Testis (tissue), 3 donors: ENCODE measurements around the gene PPARA. TPM values are rescaled to one million over a fixed set of nuclear protein-coding genes. Genes with fewer than 3 reads are reported as not detected.
A peak's percentile ranks its signal among the peaks of the same experiment; 100 is the strongest.

ENCODE experiments used
- DNase-seq: peaks from one replicate; pipeline ENCODE4 v3.0.0-alpha.2; 2019
- H3K27ac ChIP-seq, 2 donors: fragments of 200-600 bp; sonication (generic); one replicate each; pipeline ENCODE4 v1.5.1; 2019
- H3K27me3 ChIP-seq: fragments of 200-600 bp; sonication (generic); one replicate; pipeline ENCODE4 v1.5.1; 2019
- H3K36me3 ChIP-seq: fragments of 200-600 bp; sonication (generic); one replicate; pipeline ENCODE4 v1.5.1; 2017; ENCODE audit warnings: low read depth; ENCODE audit errors: missing control alignments
- H3K4me1 ChIP-seq: fragments of 200-600 bp; sonication (generic); one replicate; pipeline ENCODE4 v1.5.1; 2019
- H3K4me3 ChIP-seq, 2 donors: fragments of 200-600 bp; sonication (generic); one replicate each; pipeline ENCODE4 v1.5.1; 2017 to 2019
- H3K9me3 ChIP-seq: fragments of 200-600 bp; sonication (generic); one replicate; pipeline ENCODE4 v1.5.1; 2017
- POLR2A ChIP-seq: fragments of 450-650 bp; IDR thresholded peaks from one replicate; pipeline ENCODE4 v1.6.1; 2017; ENCODE audit warnings: antibody characterized with exemption, mild to moderate bottlenecking, moderate library complexity
- WGBS, 2 donors: methylation state at CpG; one replicate each; pipeline ENCODE4 v1.1.5; 2018; 5-methylcytosine and 5-hydroxymethylcytosine counted together
- intact Hi-C: fragments of 100-400 bp; cut with DNase I; formaldehyde crosslinking; loops from one replicate; pipeline ENCODE4 v1.15.1; 2023; ENCODE audit warnings: low total_unique reads
- polyA plus RNA-seq: library from polyadenylated mRNA; stranded (reverse); fragments of 350-450 nt; fragmentation: Illumina TruSeq; extraction: RNeasy Lipid Tissue Mini Kit (QIAGEN cat#74804); gene quantifications from one replicate; pipeline ENCODE4 v1.2.3, GENCODE V29; 2014; ENCODE audit warnings: low read depth, low replicate concordance; ENCODE audit not compliant: insufficient read depth
- total RNA-seq, 2 donors: library from RNA; depleted of rRNA; stranded (reverse); fragments of >200 nt; gene quantifications; one replicate each; pipeline ENCODE4 v1.2.3, GENCODE V29; 2016
- TF ChIP-seq, protein P1 (sequence below), 3 experiments: fragments of 450-650 bp in 2 of 3; fragments of 200-600 bp in 1 of 3; sonication (generic) in 1 of 3; IDR thresholded peaks; one replicate each; pipeline ENCODE4 v1.5.1; 2016 to 2019; ENCODE audit warnings: antibody characterized with exemption in 3 of 3, mild to moderate bottlenecking in 2 of 3, moderate library complexity in 1 of 3

The PPARA gene
- total and polyA plus RNA-seq, 3 donors from 2014 or later: 4.8 to 19.9 (median 18.1) TPM

DNA sequence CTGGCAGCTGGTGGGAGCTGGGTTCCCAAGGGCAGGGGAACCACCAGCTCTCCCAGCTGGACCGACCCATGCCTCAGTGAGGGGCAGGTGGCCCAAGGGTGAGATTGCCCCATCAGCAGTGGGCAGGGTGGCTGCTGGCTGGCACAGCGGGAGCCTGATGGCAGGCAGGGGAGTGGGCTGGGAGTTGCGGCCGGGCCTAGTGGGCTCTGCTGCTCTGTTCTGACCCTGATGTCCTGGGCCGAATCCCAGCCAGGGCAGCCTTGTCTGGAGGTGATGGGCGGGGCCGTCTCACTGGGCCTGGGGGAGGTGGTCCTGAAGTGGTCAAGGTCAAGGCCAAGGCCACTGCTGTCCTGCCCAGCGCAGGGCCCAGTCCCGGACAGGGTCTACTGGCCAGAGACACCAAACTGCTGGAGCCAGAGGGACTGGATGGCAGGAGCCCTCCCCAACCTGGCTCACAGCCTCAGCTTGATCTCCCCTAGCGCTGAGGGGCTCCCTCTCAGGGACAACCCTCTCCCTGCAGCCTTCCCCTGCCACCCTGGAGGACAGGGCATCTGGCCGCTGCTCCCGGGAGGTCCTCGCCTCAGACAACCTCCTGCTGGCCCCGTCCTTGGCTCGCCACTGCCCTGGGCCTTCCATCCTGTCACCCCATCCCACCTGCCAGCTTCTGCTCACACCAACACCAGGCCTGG is 26.5 kb upstream of the PPARA start:
- Histone ChIP-seq H3K4me3 (no peak overlapping the region), H3K9me3 (no peaks in the 10 kb centered on the region), H3K4me1 (peaks cover 37% of the 10 kb centered on the region), H3K27me3 (no peaks in the 10 kb centered on the region), H3K27ac (peak overlapping the region in 1 of 2 donors; percentile 10), H3K36me3 (no peaks in the 10 kb centered on the region)
- intact Hi-C loops: loop anchor here (5.0 kb wide), 1 partner anchor 188 kb away; no protein-coding TSS in a partner anchor
- 56 to 62% methylated on average over 8 to 15 of the region's 15 CpGs for WGBS, 2 donors
- no peak for DNase-seq
- TF ChIP-seq POLR2A: no peak
- TF ChIP-seq, protein P1, sequence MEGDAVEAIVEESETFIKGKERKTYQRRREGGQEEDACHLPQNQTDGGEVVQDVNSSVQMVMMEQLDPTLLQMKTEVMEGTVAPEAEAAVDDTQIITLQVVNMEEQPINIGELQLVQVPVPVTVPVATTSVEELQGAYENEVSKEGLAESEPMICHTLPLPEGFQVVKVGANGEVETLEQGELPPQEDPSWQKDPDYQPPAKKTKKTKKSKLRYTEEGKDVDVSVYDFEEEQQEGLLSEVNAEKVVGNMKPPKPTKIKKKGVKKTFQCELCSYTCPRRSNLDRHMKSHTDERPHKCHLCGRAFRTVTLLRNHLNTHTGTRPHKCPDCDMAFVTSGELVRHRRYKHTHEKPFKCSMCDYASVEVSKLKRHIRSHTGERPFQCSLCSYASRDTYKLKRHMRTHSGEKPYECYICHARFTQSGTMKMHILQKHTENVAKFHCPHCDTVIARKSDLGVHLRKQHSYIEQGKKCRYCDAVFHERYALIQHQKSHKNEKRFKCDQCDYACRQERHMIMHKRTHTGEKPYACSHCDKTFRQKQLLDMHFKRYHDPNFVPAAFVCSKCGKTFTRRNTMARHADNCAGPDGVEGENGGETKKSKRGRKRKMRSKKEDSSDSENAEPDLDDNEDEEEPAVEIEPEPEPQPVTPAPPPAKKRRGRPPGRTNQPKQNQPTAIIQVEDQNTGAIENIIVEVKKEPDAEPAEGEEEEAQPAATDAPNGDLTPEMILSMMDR (IDR thresholded peaks at IDR 0.05): no peak

DNA sequence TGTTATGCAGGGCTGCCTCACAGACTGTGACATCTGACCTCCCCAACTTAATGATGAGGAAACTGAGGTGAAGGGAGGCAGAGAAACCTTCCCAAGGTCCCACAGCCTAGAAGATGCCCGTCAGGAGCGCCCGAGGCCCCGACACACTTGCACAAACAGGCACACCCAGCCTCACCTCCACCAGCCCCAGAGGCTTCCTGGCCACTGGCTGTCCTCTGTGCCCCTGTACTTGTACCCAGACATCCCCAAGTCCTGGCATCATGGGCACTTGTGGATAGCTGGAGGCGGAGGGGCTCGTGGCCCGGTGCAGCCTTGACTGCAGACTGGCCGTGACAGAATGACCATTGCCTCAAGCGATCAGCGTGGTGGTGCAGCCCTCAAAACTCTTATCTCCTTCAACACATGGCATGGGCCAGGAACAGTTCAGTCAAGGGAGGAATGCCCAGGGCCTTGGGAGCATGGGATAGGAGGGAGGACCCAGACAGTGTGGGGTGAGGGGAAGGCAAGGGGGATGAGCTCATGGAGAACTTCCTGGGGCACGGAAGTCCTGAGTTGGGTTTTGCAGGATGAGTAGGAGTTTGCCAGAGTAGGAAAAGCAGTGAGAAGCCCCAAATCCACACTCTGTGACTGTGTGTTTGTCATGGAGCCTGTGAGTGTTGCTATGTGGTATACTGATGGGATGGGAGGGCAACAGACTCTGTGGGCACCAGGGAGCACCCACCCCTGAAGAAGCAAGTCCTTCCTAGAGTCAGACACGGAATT is 25.8 kb upstream of the PPARA start:
- WGBS, 2 donors: 91 to 98% methylated on average over 8 to 12 of the region's 12 CpGs
- Histone ChIP-seq H3K4me1 (peaks cover 36% of the 10 kb centered on the region), H3K9me3 (no peaks in the 10 kb centered on the region), H3K36me3 (no peaks in the 10 kb centered on the region), H3K4me3 (no peak overlapping the region), H3K27ac (no peak overlapping the region), H3K27me3 (no peaks in the 10 kb centered on the region)
- no peak for TF ChIP-seq POLR2A
- TF ChIP-seq, protein P1 (IDR thresholded peaks at IDR 0.05): no peak
- intact Hi-C loops: loop anchor here (5.0 kb wide), 1 partner anchor 188 kb away; no protein-coding TSS in a partner anchor
- DNase-seq: no peak

DNA sequence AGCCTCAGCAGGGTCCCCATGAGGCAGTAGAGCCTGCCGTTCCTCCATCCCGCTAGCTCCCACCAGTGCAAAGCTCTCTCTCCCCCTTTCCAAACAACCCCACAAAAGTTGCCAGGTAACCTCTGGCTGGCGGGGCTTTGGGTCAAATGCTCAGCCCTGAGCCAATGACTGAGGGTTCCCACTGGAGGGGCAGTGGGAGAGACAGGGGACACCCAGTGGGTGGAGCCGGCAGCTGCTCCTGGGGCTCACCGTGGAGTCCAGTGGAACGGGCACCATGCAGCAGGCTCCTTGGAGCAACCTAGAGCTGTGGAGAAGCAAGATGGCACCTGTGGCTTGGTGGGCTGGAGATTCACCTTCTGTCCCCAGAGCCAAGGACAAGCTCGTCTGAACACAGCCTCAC is 25.0 kb upstream of the PPARA start:
- Histone ChIP-seq H3K9me3 (no peaks in the 10 kb centered on the region), H3K36me3 (no peaks in the 10 kb centered on the region), H3K4me1 (peaks cover 35% of the 10 kb centered on the region), H3K4me3 (no peak overlapping the region), H3K27ac (no peak overlapping the region), H3K27me3 (no peaks in the 10 kb centered on the region)
- intact Hi-C loops: no loop called here
- no peak for DNase-seq
- TF ChIP-seq, protein P1 (IDR thresholded peaks at IDR 0.05): no peak
- TF ChIP-seq POLR2A: no peak
- whole genome bisulfite sequencing, 2 donors: 90 to 92% methylated on average over 2 to 6 of the region's 7 CpGs

DNA sequence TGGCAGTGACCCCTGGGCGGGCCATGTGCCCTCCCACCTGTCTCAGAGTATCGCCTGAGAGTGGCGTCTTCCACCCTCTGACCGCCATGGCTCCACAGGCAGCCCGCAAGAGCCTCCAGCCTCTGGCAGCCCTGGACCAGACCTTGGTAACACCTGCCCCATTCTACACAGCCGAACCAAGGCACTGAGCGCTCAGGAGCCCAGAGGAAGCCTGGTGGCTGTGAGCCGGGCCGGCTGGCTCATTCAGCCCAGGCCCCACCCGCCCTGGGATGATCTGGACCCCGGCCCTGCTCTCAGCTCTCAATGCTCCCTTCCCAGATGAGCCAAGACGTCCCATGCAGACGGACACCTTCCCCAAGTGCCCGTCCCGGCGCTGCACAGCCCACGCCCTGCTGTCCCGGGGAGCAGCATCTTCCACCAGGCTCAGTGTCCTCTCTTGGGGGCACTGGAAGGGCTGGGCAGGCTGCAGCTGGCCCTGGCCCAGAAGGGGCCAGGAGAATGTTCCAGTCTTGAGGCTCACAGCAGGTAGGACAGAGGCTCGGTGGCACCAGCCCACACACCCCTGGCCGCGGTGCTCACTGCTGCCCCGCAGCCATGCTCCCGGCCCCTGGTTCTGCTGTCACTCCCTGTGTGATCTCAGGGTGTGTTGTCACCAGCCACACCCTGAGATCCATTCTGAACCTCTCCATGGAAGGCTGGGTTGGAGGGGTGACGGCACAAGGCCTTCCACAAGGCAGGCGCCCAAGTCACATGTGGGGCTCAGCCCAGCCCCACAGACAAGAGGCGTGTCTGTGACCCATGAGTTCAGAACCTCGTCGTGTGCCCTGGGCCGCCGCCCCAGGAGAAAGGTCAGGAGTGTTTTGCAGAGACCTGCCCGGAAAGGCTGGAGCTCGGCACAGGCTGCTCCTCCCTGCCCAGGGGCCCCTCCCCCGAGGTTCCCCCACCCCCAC is 24.2 kb upstream of the PPARA start:
- H3K4me3 ChIP-seq: no peak overlapping the region
- DNase-seq: no peak
- no peak for TF ChIP-seq POLR2A
- TF ChIP-seq, protein P1 (IDR thresholded peaks at IDR 0.05): no peak
- no peaks in the 10 kb centered on the region for H3K27me3 ChIP-seq
- H3K9me3 ChIP-seq: no peaks in the 10 kb centered on the region
- 72 to 83% methylated on average over 11 to 24 of the region's 33 CpGs for WGBS, 2 donors
- no peaks in the 10 kb centered on the region for H3K36me3 ChIP-seq
- intact Hi-C loops: no loop called here
- peaks cover 32% of the 10 kb centered on the region for H3K4me1 ChIP-seq
- H3K27ac ChIP-seq: peak overlapping the region in 1 of 2 donors; percentile 4
